Epithelial cell of proximal tubule (primary cell): ENCODE results near the gene DNAI1. TPM values are rescaled to one million over a fixed set of nuclear protein-coding genes. Genes with fewer than 3 reads are reported as not detected.

Experiments
- DNase-seq: peaks from one replicate; pipeline ENCODE4 v3.0.0-alpha.2; 2011; ENCODE audit warnings: low read depth
- H3K4me3 ChIP-seq: 2 replicates; pipeline ENCODE4 v1.5.1; 2011; ENCODE audit warnings: low read depth, mild to moderate bottlenecking, low read length
- CTCF ChIP-seq: conservative IDR thresholded peaks from 2 replicates; pipeline ENCODE4 v1.5.1; 2012; ENCODE audit warnings: low read depth, mild to moderate bottlenecking, low read length
- total RNA-seq: library from RNA; depleted of rRNA; stranded (reverse); fragments of >200 nt; gene quantifications from 2 replicates; pipeline ENCODE4 v1.2.3, GENCODE V29; 2015

DNAI1 gene
- total RNA-seq, 1 donor from 2014 or later, result 0.06 TPM

- TF ChIP-seq CTCF, result no peak
- no peak overlapping the region for H3K4me3 ChIP-seq
- DNase-seq, result no peak
Measured at GRCh38 chr9:34568774-34569173, 110.2 kb downstream of the DNAI1 start.

DNA sequence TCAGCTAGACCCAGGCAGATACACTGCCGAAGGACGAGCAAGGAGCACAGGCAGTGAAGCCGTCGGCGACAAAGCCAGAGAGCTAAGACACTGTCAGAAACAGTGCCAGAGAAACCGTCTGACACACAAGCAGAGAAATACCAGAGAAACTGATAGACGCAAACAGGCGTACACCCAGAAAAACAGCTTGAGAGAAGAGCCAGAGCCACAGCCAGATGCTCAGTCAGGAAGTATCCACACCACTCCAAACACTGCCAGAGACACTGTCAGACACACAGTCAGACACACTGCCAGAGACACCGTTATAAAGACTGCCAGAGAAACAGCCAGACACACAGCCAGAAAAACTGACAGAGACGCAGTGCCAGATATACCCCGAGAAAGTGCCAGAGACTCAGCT is 111.8 kb downstream of the DNAI1 start:
- DNase-seq, result no peak
- H3K4me3 ChIP-seq, result no peak overlapping the region
- no peak for TF ChIP-seq CTCF

Other genes with a start within 250 kb of the DNAI1 start
- 2.2 and 5.2 TPM in 2 replicates for gene KIF24, start 129.5 kb upstream of the DNAI1 start, total RNA-seq
- gene NUDT2, start 129.2 kb upstream of the DNAI1 start, total RNA-seq, result 16.3 and 31.1 TPM in 2 replicates
- 2.9 and 6.6 TPM in 2 replicates for gene MYORG, start 81.9 kb upstream of the DNAI1 start, total RNA-seq
- gene FAM219A, start 235 bp upstream of the DNAI1 start, total RNA-seq, result 19.9 and 30.7 TPM in 2 replicates
- 0.22 and 0.75 TPM in 2 replicates for gene ENHO, start 64.2 kb downstream of the DNAI1 start, total RNA-seq
- not detected in 2 replicates for gene CNTFR, start 130.9 kb downstream of the DNAI1 start, total RNA-seq
- 23.9 and 31.5 TPM in 2 replicates for gene RPP25L, start 153.3 kb downstream of the DNAI1 start, total RNA-seq
- 90.6 and 150 TPM in 2 replicates for gene DCTN3, start 161.7 kb downstream of the DNAI1 start, total RNA-seq
- gene ARID3C, start 170.3 kb downstream of the DNAI1 start, total RNA-seq, result not detected in 2 replicates
- 97.9 and 178 TPM in 2 replicates for gene SIGMAR1, start 179.0 kb downstream of the DNAI1 start, total RNA-seq
- 20.3 and 24.5 TPM in 2 replicates for gene GALT, start 187.9 kb downstream of the DNAI1 start, total RNA-seq
- gene IL11RA, start 193.4 kb downstream of the DNAI1 start, total RNA-seq, result 1.8 and 4.7 TPM in 2 replicates
- gene CCL27, start 203.9 kb downstream of the DNAI1 start, total RNA-seq, result not detected in 2 replicates
- gene CCL19, start 232.5 kb downstream of the DNAI1 start, total RNA-seq, result not detected in 2 replicates